Osteoblast (primary cell): ENCODE measurements around the gene NDUFAF3. TPM values are rescaled to one million over a fixed set of nuclear protein-coding genes. Genes with fewer than 3 reads are reported as not detected.

Source experiments
- DNase-seq: peaks from one replicate; pipeline ENCODE4 v3.0.0; 2011; ENCODE audit warnings: low spot score, mixed read lengths; ENCODE audit not compliant: insufficient read length; ENCODE audit errors: missing footprints
- H2AFZ ChIP-seq: 2 replicates; pipeline ENCODE4 v1.6.0; 2011; ENCODE audit warnings: mild to moderate bottlenecking, low read length
- H3K27ac ChIP-seq: 2 replicates; pipeline ENCODE4 v1.5.1; 2011; ENCODE audit warnings: mild to moderate bottlenecking, low read depth, low read length, moderate library complexity
- H3K27me3 ChIP-seq: 2 replicates; pipeline ENCODE4 v1.6.0; 2012; ENCODE audit warnings: mild to moderate bottlenecking, control low read depth, inconsistent platforms, low read length, moderate library complexity; ENCODE audit not compliant: insufficient read depth
- H3K36me3 ChIP-seq: 2 replicates; pipeline ENCODE4 v1.5.1; 2011; ENCODE audit warnings: mild to moderate bottlenecking, low read length, control low read depth, moderate library complexity; ENCODE audit not compliant: insufficient read depth
- H3K4me1 ChIP-seq: 2 replicates; pipeline ENCODE4 v1.5.1; 2011; ENCODE audit warnings: mild to moderate bottlenecking, low read length, control low read depth, moderate library complexity; ENCODE audit not compliant: insufficient read depth
- H3K4me2 ChIP-seq: 2 replicates; pipeline ENCODE4 v1.6.0; 2011; ENCODE audit warnings: mild to moderate bottlenecking, low read length; ENCODE audit not compliant: insufficient read depth
- H3K4me3 ChIP-seq: fragments of 200-600 bp; sonication (generic); 3 replicates; pipeline ENCODE4 v1.5.1; 2012; ENCODE audit warnings: mild to moderate bottlenecking, low read length, inconsistent platforms; ENCODE audit not compliant: insufficient read depth
- H3K79me2 ChIP-seq: 2 replicates; pipeline ENCODE4 v1.6.0; 2012; ENCODE audit warnings: mild to moderate bottlenecking, low read length, control low read depth, inconsistent platforms; ENCODE audit not compliant: insufficient read depth
- H3K9me3 ChIP-seq: 2 replicates; pipeline ENCODE4 v1.5.1; 2011; ENCODE audit warnings: low read depth, low read length, control low read depth
- H4K20me1 ChIP-seq: 2 replicates; pipeline ENCODE4 v1.6.0; 2012; ENCODE audit warnings: mild to moderate bottlenecking, low read length, control low read depth; ENCODE audit not compliant: insufficient read depth
- total RNA-seq: library from RNA; depleted of rRNA; stranded (reverse); fragments of >200 nt; gene quantifications from 2 replicates; pipeline ENCODE4 v1.2.3, GENCODE V29; 2012
- TF ChIP-seq, protein P1 (sequence below): IDR thresholded peaks from 2 replicates; pipeline ENCODE4 v1.5.1; 2011; ENCODE audit warnings: mild to moderate bottlenecking, low read depth, low read length, moderate library complexity; ENCODE audit errors: extremely low read depth

The NDUFAF3 gene
- total RNA-seq, 1 donor, result 43.4 TPM

DNA sequence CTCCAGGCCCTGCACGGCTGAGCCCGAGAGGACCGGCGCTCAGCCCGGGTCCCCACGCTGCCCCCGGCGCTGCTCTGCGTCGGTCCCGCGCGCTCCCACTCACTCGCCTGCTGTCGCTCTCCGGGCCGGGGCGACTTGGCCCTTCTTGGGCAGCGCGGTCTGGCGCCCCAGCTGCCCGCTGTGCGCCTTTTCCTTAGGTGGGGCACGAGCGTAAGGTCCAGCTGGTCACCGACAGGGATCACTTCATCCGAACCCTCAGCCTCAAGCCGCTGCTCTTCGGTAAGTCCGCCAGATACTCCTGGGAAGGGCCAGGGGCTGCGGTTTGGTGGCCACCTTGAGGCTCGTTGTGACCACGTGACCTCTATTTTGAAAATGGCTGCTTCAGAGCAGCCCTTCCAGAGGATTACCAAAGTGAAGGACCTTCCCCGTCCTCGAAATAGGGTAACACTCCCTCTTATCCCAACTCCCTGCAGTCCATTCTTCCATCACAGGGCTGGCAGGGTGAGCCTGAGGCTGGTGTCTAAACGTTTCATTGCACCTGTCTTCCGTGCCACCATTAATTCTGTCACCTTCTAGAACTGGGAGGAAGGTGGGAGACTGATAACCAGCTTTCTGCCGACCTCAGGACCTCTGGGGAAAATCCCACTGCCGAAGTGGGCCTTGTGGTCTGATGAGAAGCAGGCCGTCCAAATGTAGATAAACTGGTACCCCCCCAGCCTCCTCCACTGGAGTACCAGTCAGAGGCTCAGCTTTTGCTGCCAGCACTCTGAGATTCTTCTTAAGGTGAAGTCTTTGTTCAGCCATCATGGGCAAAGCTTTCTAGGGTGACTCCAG is 31.1 kb upstream of the NDUFAF3 start:
- Histone ChIP-seq H3K36me3 (peaks cover 9% of the 10 kb centered on the region), H3K4me3 (peak overlapping the region; percentile 89), H3K4me1 (peaks cover 22% of the 10 kb centered on the region), H3K4me2 (peak overlapping the region; percentile 88), H3K79me2 (peaks cover 44% of the 10 kb centered on the region), H3K27me3 (no peaks in the 10 kb centered on the region), H4K20me1 (peaks cover 8% of the 10 kb centered on the region), H3K27ac (peak overlapping the region; percentile 90), H3K9me3 (no peaks in the 10 kb centered on the region), H2AFZ (peak overlapping the region; percentile 73)
- DNase-seq, result peak; percentile 71
- TF ChIP-seq, protein P1, sequence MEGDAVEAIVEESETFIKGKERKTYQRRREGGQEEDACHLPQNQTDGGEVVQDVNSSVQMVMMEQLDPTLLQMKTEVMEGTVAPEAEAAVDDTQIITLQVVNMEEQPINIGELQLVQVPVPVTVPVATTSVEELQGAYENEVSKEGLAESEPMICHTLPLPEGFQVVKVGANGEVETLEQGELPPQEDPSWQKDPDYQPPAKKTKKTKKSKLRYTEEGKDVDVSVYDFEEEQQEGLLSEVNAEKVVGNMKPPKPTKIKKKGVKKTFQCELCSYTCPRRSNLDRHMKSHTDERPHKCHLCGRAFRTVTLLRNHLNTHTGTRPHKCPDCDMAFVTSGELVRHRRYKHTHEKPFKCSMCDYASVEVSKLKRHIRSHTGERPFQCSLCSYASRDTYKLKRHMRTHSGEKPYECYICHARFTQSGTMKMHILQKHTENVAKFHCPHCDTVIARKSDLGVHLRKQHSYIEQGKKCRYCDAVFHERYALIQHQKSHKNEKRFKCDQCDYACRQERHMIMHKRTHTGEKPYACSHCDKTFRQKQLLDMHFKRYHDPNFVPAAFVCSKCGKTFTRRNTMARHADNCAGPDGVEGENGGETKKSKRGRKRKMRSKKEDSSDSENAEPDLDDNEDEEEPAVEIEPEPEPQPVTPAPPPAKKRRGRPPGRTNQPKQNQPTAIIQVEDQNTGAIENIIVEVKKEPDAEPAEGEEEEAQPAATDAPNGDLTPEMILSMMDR, result no peak

DNA sequence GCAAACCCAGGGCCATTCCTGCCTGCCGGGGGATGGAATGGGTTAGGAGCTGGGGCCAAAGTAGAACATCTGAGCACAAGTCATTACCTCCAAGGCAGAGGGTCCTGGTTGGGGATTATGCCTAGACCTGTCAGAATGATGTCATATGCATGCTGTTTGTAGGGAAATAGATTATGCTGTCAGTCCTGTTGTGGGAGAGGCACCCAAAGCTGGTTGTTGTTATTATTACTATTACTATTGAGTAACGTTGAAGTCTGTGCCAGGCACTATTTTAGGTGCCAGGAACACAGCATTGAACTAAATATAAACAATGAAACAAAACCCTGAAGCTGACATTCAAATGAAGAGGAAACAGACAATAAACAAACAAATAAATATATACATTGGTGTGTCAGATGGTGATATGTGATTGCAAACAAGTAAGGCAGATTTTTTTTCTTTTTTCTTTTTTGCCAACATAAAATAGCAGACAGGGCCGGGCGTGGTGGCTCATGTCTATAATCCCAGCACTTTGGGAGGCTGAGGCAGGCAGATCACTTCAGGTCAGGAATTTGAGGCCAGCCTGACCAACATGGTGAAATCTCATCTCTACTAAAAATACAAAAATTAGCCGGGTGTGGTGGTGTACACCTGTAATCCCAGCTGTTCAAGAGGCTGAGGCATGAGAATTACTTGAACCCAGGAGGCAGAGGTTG is 29.9 kb upstream of the NDUFAF3 start:
- Histone ChIP-seq H3K9me3 (no peaks in the 10 kb centered on the region), H4K20me1 (peaks cover 8% of the 10 kb centered on the region), H3K36me3 (peaks cover 9% of the 10 kb centered on the region), H2AFZ (no peak overlapping the region), H3K27me3 (no peaks in the 10 kb centered on the region), H3K4me1 (peaks cover 22% of the 10 kb centered on the region), H3K27ac (peak overlapping the region; percentile 51), H3K4me3 (peak overlapping the region; percentile 89), H3K4me2 (peak overlapping the region; percentile 88), H3K79me2 (peaks cover 45% of the 10 kb centered on the region)
- no peak for DNase-seq
- TF ChIP-seq, protein P1, result no peak

DNA sequence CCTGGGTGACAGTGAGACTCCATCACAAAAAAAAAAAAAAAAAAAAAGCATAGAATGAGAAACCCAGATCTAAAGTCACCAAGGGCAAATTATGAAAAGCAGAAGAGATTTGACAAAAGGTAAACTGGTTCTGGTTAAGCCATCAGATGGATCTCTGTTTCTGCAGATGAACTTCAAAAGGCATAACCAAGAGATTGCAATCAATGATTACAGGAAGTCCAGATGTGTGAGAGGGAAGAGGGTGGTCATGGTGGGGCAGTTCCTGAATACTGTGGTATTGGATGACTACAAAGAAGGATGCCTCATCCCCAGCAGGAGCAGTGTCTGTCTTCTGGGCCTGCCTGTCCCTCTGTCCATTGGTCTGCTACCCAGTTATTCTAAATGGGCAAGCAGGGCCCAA is 28.1 kb upstream of the NDUFAF3 start:
- Histone ChIP-seq H3K27ac (no peak overlapping the region), H3K27me3 (no peaks in the 10 kb centered on the region), H3K4me2 (no peak overlapping the region), H3K4me3 (no peak overlapping the region), H3K36me3 (peaks cover 9% of the 10 kb centered on the region), H2AFZ (no peak overlapping the region), H3K9me3 (no peaks in the 10 kb centered on the region), H3K4me1 (peaks cover 21% of the 10 kb centered on the region), H4K20me1 (peaks cover 11% of the 10 kb centered on the region), H3K79me2 (peaks cover 47% of the 10 kb centered on the region)
- no peak for DNase-seq
- TF ChIP-seq, protein P1, result no peak

DNA sequence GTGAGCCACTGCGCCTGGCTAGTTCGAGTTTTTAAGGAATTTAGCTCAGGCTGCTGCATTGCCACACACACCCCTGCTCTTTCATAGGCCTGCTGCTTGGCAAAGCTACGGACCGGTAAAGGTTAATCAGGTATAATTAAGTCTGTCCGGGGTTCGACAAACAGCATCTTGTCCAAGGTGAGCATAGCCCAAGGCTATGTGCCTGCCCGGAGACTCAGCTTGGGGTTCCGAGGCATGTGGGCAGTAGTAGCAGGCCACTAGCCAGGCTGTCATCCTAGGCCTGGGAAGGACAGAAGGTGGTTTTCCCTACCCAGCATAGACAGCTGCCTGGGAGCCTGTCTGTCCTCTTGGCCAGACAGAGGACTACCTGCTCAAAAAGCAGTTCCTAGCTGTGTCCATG is 25.3 kb upstream of the NDUFAF3 start:
- DNase-seq, result peak; percentile 82
- Histone ChIP-seq H3K4me1 (peaks cover 3% of the 10 kb centered on the region), H3K36me3 (peaks cover 9% of the 10 kb centered on the region), H3K79me2 (peaks cover 27% of the 10 kb centered on the region), H3K9me3 (no peaks in the 10 kb centered on the region), H3K27ac (no peak overlapping the region), H3K4me3 (no peak overlapping the region), H4K20me1 (peaks cover 6% of the 10 kb centered on the region), H3K4me2 (no peak overlapping the region), H2AFZ (no peak overlapping the region), H3K27me3 (no peaks in the 10 kb centered on the region)
- TF ChIP-seq, protein P1, result no peak
